Uterus (tissue), 2 donors: ENCODE results near the gene DCP2.

Experiments
- POLR2A ChIP-seq, 2 donors: fragments of 450-650 bp; IDR thresholded peaks; one replicate each; pipeline ENCODE4 v1.6.1; 2016; ENCODE audit warnings: antibody characterized with exemption in 2 of 2, mild to moderate bottlenecking in 1 of 2, moderate library complexity in 1 of 2
- TF ChIP-seq, protein P1 (sequence below), 4 experiments: fragments of 200-600 bp in 2 of 4; fragments of 450-650 bp in 2 of 4; sonication (generic) in 2 of 4; IDR thresholded peaks; one replicate each; pipeline ENCODE4 v1.5.1; 2016 to 2019; ENCODE audit warnings: antibody characterized with exemption in 4 of 4, mild to moderate bottlenecking in 2 of 4, moderate library complexity in 1 of 4

DNA sequence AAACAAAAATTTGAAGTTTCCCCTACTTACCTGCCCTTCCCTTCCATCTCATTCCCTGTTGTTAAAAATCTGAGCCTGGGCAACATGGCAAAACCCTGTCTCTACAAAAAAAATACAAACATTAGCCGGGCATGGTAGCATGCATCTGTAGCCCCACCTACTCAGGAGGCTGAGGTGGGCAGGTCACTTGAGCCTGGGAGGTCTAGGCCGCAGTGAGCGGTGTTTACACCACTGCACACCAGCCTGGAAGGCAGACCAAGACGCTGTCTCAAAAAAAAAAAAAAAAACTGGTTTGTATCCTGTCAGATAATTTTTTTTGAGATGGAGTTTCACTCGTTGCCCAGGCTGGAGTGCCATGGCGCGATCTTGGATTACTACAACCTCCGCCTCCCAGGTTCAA is 38.3 kb upstream of the DCP2 start:
- TF ChIP-seq, protein P1, sequence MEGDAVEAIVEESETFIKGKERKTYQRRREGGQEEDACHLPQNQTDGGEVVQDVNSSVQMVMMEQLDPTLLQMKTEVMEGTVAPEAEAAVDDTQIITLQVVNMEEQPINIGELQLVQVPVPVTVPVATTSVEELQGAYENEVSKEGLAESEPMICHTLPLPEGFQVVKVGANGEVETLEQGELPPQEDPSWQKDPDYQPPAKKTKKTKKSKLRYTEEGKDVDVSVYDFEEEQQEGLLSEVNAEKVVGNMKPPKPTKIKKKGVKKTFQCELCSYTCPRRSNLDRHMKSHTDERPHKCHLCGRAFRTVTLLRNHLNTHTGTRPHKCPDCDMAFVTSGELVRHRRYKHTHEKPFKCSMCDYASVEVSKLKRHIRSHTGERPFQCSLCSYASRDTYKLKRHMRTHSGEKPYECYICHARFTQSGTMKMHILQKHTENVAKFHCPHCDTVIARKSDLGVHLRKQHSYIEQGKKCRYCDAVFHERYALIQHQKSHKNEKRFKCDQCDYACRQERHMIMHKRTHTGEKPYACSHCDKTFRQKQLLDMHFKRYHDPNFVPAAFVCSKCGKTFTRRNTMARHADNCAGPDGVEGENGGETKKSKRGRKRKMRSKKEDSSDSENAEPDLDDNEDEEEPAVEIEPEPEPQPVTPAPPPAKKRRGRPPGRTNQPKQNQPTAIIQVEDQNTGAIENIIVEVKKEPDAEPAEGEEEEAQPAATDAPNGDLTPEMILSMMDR (IDR thresholded peaks at IDR 0.05) = no peak
- no peak for TF ChIP-seq POLR2A (IDR thresholded peaks at IDR 0.05)
